HepG2 (cell line): Measurements from ENCODE around the gene RBM27.

Experiments
- MYNN ChIP-seq: sonication (generic); formaldehyde crosslinking; IDR thresholded peaks from 2 replicates; pipeline ENCODE4 v1.4.0; 2020; ENCODE audit warnings: mild to moderate bottlenecking, low read depth, missing genetic modification reagents
- NFIC ChIP-seq: IDR thresholded peaks from 2 replicates; pipeline ENCODE4 v1.6.1; 2012; ENCODE audit warnings: mild to moderate bottlenecking, low read length, inconsistent platforms
- PHF8 ChIP-seq: sonication (generic); formaldehyde crosslinking; IDR thresholded peaks from 2 replicates; pipeline ENCODE4 v1.5.0; 2020; ENCODE audit warnings: missing genetic modification reagents
- POLR2A ChIP-seq, 2 experiments: IDR thresholded peaks; 2 replicates each; pipeline ENCODE4 v1.6.1; 2011; ENCODE audit warnings: low read depth in 2 of 2, low read length in 2 of 2, mild to moderate bottlenecking in 1 of 2, moderate library complexity in 1 of 2; ENCODE audit not compliant: insufficient read depth in 1 of 2
- PRDM4 ChIP-seq: sonication (generic); formaldehyde crosslinking; IDR thresholded peaks from 2 replicates; pipeline ENCODE4 v1.9.0; 2021; ENCODE audit warnings: missing genetic modification reagents, borderline replicate concordance
- ZNF557 ChIP-seq: sonication (generic); formaldehyde crosslinking; IDR thresholded peaks from 2 replicates; pipeline ENCODE4 v1.4.0; 2020; ENCODE audit warnings: missing genetic modification reagents
- TF ChIP-seq, protein P1 (sequence below): sonication (generic); formaldehyde crosslinking; IDR thresholded peaks from 2 replicates; pipeline ENCODE4 v1.5.0; 2020; ENCODE audit warnings: missing genetic modification reagents
- TF ChIP-seq, protein P2 (sequence below): sonication (generic); formaldehyde crosslinking; IDR thresholded peaks from 2 replicates; pipeline ENCODE4 v1.8.0; 2023; ENCODE audit warnings: mild to moderate bottlenecking, missing genetic modification reagents

- TF ChIP-seq NFIC = no peak
- no peak for TF ChIP-seq POLR2A (IDR thresholded peaks at IDR 0.05; ENCODE audit: insufficient read depth in 1 of 2, low read depth in 2 of 2, low read length in 2 of 2)
- TF ChIP-seq PRDM4 (CRISPR knock-in tag) = no peak
- TF ChIP-seq, protein P1, sequence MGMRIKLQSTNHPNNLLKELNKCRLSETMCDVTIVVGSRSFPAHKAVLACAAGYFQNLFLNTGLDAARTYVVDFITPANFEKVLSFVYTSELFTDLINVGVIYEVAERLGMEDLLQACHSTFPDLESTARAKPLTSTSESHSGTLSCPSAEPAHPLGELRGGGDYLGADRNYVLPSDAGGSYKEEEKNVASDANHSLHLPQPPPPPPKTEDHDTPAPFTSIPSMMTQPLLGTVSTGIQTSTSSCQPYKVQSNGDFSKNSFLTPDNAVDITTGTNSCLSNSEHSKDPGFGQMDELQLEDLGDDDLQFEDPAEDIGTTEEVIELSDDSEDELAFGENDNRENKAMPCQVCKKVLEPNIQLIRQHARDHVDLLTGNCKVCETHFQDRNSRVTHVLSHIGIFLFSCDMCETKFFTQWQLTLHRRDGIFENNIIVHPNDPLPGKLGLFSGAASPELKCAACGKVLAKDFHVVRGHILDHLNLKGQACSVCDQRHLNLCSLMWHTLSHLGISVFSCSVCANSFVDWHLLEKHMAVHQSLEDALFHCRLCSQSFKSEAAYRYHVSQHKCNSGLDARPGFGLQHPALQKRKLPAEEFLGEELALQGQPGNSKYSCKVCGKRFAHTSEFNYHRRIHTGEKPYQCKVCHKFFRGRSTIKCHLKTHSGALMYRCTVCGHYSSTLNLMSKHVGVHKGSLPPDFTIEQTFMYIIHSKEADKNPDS (CRISPR knock-in tag) = no peak
- TF ChIP-seq, protein P2, sequence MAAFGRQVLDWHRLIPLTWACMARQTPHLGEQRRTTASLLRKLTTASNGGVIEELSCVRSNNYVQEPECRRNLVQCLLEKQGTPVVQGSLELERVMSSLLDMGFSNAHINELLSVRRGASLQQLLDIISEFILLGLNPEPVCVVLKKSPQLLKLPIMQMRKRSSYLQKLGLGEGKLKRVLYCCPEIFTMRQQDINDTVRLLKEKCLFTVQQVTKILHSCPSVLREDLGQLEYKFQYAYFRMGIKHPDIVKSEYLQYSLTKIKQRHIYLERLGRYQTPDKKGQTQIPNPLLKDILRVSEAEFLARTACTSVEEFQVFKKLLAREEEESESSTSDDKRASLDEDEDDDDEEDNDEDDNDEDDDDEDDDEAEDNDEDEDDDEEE (CRISPR knock-in tag) = no peak
- TF ChIP-seq PHF8 (CRISPR knock-in tag) = no peak
- TF ChIP-seq MYNN (CRISPR knock-in tag) = no peak
- TF ChIP-seq ZNF557 = no peak
These were observed 4.1 kb upstream of the RBM27 start for GRCh38 chr5:146199176-146199815.
